ENCODE data around the gene MACF1.

GRCh38 chr1:39500862-39501389, 296.4 kb downstream of the MACF1 start:
- TF ChIP-seq CTCF (IDR thresholded peaks at IDR 0.05) (no peak), POLR2AphosphoS5 (IDR thresholded peaks at IDR 0.05) (no peak)
